ENCODE measurements around the gene SPEG. TPM values are rescaled to one million over a fixed set of nuclear protein-coding genes. Genes with fewer than 3 reads are reported as not detected.

SPEG gene
- total RNA-seq, 1 donor from 2014 or later: 145 TPM

DNA sequence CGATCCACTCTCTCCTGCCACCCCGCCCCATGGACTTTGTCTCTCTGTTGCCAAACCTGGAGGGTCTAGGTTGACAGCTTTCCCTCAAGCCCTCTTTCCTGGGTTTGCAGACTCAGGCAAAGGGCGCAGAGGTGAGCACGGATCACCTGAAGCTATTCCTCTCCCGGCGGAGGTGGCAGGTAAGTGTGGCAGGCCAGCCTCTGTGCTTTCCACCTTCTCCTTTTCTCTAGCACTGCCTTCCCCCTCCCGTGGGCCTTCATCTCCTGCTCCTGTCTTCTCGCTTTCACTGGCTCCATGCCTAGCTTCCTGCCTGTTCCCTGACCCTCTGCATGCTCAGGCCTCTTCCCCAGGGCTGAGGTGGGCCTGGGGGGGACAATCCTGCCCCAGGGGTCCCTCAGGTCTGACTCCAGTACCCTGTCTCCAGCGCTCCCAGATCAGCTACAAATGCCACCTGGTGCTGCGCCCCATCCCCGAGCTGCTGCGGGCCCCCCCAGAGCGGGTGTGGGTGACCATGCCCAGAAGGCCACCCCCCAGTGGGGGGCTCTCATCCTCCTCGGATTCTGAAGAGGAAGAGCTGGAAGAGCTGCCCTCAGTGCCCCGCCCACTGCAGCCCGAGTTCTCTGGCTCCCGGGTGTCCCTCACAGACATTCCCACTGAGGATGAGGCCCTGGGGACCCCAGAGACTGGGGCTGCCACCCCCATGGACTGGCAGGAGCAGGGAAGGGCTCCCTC, 48.2 kb downstream of the SPEG start:
- H3K4me1 ChIP-seq: peaks cover 35% of the 10 kb centered on the region
- no peaks in the 10 kb centered on the region for H3K9me3 ChIP-seq (replicated peaks)
- no peak for DNase-seq
- H3K27ac ChIP-seq (replicated peaks): no peak overlapping the region
- peaks cover 50% of the 10 kb centered on the region for H3K36me3 ChIP-seq
- TF ChIP-seq, protein P1, sequence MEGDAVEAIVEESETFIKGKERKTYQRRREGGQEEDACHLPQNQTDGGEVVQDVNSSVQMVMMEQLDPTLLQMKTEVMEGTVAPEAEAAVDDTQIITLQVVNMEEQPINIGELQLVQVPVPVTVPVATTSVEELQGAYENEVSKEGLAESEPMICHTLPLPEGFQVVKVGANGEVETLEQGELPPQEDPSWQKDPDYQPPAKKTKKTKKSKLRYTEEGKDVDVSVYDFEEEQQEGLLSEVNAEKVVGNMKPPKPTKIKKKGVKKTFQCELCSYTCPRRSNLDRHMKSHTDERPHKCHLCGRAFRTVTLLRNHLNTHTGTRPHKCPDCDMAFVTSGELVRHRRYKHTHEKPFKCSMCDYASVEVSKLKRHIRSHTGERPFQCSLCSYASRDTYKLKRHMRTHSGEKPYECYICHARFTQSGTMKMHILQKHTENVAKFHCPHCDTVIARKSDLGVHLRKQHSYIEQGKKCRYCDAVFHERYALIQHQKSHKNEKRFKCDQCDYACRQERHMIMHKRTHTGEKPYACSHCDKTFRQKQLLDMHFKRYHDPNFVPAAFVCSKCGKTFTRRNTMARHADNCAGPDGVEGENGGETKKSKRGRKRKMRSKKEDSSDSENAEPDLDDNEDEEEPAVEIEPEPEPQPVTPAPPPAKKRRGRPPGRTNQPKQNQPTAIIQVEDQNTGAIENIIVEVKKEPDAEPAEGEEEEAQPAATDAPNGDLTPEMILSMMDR (IDR thresholded peaks at IDR 0.05; ENCODE audit: borderline replicate concordance): no peak
- no peak overlapping the region for H3K4me3 ChIP-seq
- H3K27me3 ChIP-seq (ENCODE audit: low read depth): peaks cover 60% of the 10 kb centered on the region
- intact Hi-C loops (cut with micrococcal nuclease): no loop called here

DNA sequence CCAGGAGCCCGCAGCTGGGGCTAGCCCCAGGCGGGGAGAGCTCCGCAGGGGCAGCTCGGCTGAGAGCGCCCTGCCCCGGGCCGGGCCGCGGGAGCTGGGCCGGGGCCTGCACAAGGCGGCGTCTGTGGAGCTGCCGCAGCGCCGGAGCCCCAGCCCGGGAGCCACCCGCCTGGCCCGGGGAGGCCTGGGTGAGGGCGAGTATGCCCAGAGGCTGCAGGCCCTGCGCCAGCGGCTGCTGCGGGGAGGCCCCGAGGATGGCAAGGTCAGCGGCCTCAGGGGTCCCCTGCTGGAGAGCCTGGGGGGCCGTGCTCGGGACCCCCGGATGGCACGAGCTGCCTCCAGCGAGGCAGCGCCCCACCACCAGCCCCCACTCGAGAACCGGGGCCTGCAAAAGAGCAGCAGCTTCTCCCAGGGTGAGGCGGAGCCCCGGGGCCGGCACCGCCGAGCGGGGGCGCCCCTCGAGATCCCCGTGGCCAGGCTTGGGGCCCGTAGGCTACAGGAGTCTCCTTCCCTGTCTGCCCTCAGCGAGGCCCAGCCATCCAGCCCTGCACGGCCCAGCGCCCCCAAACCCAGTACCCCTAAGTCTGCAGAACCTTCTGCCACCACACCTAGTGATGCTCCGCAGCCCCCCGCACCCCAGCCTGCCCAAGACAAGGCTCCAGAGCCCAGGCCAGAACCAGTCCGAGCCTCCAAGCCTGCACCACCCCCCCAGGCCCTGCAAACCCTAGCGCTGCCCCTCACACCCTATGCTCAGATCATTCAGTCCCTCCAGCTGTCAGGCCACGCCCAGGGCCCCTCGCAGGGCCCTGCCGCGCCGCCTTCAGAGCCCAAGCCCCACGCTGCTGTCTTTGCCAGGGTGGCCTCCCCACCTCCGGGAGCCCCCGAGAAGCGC, 49.1 kb downstream of the SPEG start:
- Histone ChIP-seq H3K36me3 (peaks cover 52% of the 10 kb centered on the region), H3K9me3 (replicated peaks) (no peaks in the 10 kb centered on the region), H3K27ac (replicated peaks) (no peak overlapping the region), H3K4me3 (peak overlapping the region; percentile 48), H3K27me3 (ENCODE audit: low read depth) (peaks cover 68% of the 10 kb centered on the region), H3K4me1 (peaks cover 39% of the 10 kb centered on the region)
- TF ChIP-seq, protein P1 (IDR thresholded peaks at IDR 0.05; ENCODE audit: borderline replicate concordance): no peak
- no peak for DNase-seq
- intact Hi-C loops (cut with micrococcal nuclease): no loop called here

DNA sequence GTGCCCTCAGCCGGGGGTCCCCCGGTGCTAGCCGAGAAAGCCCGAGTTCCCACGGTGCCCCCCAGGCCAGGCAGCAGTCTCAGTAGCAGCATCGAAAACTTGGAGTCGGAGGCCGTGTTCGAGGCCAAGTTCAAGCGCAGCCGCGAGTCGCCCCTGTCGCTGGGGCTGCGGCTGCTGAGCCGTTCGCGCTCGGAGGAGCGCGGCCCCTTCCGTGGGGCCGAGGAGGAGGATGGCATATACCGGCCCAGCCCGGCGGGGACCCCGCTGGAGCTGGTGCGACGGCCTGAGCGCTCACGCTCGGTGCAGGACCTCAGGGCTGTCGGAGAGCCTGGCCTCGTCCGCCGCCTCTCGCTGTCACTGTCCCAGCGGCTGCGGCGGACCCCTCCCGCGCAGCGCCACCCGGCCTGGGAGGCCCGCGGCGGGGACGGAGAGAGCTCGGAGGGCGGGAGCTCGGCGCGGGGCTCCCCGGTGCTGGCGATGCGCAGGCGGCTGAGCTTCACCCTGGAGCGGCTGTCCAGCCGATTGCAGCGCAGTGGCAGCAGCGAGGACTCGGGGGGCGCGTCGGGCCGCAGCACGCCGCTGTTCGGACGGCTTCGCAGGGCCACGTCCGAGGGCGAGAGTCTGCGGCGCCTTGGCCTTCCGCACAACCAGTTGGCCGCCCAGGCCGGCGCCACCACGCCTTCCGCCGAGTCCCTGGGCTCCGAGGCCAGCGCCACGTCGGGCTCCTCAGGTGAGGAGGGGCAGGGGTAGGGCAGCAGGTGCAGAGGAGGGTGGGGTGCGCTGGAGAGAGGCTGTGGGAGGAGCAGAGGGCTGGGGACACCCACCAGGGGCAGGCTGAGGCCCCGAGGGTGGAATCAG, 49.9 kb downstream of the SPEG start:
- TF ChIP-seq, protein P1 (IDR thresholded peaks at IDR 0.05; ENCODE audit: borderline replicate concordance): no peak
- H3K27me3 ChIP-seq (ENCODE audit: low read depth): peaks cover 77% of the 10 kb centered on the region
- intact Hi-C loops (cut with micrococcal nuclease): no loop called here
- H3K4me3 ChIP-seq: peak overlapping the region; percentile 48
- H3K36me3 ChIP-seq: peaks cover 47% of the 10 kb centered on the region
- H3K9me3 ChIP-seq (replicated peaks): no peaks in the 10 kb centered on the region
- H3K4me1 ChIP-seq: peaks cover 43% of the 10 kb centered on the region
- peak overlapping the region; percentile 16 for H3K27ac ChIP-seq (replicated peaks)
- DNase-seq: no peak

DNA sequence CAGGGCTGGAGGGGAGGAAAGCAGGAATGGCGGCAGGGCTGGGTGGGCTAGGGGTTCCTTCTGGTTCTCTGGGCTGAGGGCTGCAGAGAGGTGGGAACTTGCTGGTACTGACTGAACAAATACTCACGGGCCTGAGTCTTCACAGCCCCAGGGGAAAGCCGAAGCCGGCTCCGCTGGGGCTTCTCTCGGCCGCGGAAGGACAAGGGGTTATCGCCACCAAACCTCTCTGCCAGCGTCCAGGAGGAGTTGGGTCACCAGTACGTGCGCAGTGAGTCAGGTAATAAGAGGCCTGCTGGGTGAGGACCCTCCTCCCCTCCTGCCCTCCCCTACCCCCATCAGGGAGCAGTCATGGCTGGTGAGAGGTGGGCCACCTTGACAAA, 50.5 kb downstream of the SPEG start:
- DNase-seq: no peak
- peaks cover 44% of the 10 kb centered on the region for H3K4me1 ChIP-seq
- intact Hi-C loops (cut with micrococcal nuclease): no loop called here
- TF ChIP-seq, protein P1 (IDR thresholded peaks at IDR 0.05; ENCODE audit: borderline replicate concordance): no peak
- no peaks in the 10 kb centered on the region for H3K9me3 ChIP-seq (replicated peaks)
- peaks cover 81% of the 10 kb centered on the region for H3K27me3 ChIP-seq (ENCODE audit: low read depth)
- H3K4me3 ChIP-seq: no peak overlapping the region
- peak overlapping the region; percentile 16 for H3K27ac ChIP-seq (replicated peaks)
- peaks cover 43% of the 10 kb centered on the region for H3K36me3 ChIP-seq

DNA sequence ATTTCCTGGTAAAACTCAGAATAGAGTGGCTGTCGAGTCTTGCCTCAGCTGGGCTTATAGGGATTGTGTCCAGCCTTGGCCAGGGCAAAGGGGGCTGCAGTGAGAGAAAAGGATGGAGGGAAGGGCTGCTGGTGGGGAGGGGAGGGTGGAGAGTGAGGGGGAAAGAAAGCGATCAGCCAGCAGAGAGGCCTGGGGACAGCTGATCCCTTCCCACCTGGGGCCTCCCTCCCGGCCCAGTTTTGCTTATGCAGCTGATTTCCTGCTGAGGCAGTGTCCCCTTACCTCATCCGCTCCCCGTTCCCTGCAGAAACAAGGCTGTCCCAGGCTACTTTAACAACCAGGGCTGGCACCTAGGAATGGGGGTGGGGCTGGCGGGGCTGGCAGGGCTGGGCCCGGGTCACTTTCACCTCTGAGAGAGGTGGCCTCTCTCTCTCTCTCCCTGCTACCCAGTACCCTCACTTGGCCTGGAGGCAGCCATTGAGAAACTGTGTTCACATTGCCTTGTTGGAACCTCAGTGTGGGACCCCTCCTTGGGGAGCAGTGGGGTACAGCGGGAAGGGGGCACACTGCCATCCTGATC, 51.8 kb downstream of the SPEG start:
- no peaks in the 10 kb centered on the region for H3K9me3 ChIP-seq (replicated peaks)
- peaks cover 81% of the 10 kb centered on the region for H3K27me3 ChIP-seq (ENCODE audit: low read depth)
- intact Hi-C loops (cut with micrococcal nuclease): no loop called here
- peaks cover 56% of the 10 kb centered on the region for H3K4me1 ChIP-seq
- H3K36me3 ChIP-seq: peaks cover 32% of the 10 kb centered on the region
- TF ChIP-seq, protein P1 (IDR thresholded peaks at IDR 0.05; ENCODE audit: borderline replicate concordance): no peak
- no peak overlapping the region for H3K4me3 ChIP-seq
- peak overlapping the region; percentile 16 for H3K27ac ChIP-seq (replicated peaks)
- no peak for DNase-seq
